Activated CD4-positive, CD25-positive, alpha-beta regulatory T cell treated with anti-CD3 and anti-CD28 coated beads, Interleukin-2, amount 50 U/mL, for 24 hours (primary cell): ENCODE results near the gene PTPN22.
A peak's percentile ranks its signal among the peaks of the same experiment; 100 is the strongest.

Experiments
- ATAC-seq, 2 donors: fragments of 150-1000 bp; cut with Tn5 transposase; one replicate each; pipeline ENCODE4 v1.10.0; 2021; ENCODE audit warnings: mild to moderate bottlenecking in 1 of 2, moderate library complexity in 1 of 2

PTPN22 gene

DNA sequence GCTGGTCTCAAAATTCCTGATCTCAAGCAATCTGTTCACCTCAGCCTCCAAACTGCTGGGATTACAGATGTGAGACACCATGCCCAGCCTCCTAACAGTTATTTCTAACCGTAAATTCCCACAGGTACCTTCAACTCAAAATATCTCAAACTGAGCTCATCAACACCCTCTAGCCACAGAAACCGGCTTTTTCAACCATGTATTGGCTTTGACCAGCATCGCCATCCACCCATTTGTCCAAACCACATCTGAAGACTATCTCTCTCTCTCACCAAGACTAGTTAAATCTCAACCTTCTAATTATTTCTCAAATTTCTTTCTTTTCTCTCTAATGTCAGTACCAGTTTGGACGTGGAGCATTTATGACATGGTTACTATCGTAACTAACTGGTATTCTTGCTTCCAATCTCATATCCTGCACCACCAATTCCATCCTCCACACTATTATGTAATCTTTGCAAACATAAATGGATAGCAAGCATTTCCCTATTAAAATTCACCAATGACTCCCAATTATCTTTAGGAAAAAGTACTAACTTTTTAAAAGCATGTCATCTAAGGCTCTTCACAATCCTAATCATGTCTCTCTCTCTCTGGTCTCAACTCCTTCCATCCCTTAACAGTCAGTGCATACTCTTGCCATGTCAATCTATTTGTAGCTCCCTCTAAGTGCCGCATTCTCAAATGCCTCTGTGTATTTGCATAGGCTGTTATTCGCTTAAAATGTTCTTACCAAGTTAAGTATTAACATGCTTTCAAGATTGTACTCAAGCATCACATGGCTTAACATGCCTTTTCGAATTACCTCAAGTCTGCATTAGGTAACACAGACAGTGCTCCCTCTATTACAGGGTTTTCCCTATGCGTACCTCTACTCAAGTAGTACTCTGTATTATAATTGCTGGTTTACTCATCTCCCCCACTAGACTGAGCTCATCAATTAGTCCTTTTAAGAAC lies 77.4 kb downstream of the PTPN22 start:
- no peak for ATAC-seq

DNA sequence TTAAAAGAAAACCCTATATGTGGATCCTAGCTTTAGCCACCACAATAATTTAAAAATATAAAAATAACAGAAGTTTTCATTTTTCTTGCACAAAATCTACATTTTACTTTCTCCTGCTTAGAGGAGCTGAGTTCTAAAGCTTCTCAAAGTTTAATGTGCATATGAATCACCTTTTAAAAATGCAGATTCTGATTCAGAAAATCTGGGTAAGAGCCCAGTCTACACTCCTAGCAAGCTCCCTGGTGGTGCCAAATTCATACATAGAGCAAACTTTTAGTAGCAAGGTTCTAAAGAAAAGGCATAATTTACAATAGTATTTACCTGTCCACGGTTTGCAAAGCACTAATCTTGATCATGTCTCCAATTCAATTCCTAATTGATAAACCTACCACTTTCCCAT lies 78.5 kb downstream of the PTPN22 start:
- no peak for ATAC-seq

GRCh38 chr1:113792471-113792870 lies 79.0 kb downstream of the PTPN22 start:
- no peak for ATAC-seq

DNA sequence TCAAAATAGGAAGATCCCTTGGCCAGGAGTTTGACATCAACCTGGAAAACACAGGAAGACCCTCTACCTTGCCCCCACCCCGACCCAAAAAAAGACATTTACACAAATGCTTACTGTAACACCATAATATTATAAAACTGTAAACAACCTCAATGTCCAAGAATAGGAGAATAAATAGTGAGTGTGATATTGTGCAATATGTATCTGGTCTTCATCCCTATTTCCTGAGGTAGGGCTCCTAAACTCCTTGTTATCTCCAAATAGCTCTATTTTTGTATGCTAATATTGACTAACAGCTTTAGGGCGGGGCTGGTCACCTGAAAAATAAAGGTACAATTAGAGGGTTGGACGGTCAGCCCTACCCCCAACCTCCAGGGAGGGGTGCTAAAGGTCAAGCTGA lies 82.7 kb downstream of the PTPN22 start:
- ATAC-seq = no peak

DNA sequence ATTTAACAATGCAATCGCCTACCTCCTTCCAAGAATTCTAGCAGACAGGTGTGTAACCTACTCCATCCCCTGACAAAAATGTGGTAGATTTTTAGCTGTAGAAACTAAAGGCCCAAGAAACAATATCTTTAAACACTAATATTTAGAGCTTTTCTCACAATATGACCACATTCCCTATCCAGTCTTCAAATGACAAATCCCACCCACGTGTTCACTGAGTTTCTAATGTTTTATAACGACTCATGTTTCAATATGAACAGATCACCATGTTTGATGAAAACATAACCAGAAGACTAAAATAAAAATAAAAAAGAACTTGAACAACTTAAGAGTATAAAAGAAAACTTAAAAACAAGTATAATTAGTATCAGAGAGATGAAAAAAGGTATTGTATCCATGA lies 83.8 kb downstream of the PTPN22 start:
- peak in 1 of 2 donors; percentile 11 for ATAC-seq

DNA sequence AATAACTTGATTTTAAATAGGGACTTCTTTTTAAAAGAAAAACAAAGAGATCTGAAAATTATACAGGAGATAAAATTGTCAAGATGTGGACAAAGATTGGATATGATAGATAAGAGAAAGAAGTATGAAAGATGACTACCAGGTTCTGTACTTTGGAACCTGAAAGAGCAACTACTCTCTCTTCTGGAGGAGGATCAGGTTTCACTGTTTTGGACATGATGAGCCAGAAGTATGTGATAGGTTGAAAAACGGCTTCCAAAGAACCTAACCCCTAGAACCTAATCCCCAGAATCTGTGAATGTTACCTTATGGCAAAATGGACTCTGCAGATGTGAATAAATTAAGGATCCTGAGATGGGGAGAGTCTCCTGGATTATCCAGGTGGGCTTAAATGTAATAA lies 85.4 kb downstream of the PTPN22 start:
- no peak for ATAC-seq

DNA sequence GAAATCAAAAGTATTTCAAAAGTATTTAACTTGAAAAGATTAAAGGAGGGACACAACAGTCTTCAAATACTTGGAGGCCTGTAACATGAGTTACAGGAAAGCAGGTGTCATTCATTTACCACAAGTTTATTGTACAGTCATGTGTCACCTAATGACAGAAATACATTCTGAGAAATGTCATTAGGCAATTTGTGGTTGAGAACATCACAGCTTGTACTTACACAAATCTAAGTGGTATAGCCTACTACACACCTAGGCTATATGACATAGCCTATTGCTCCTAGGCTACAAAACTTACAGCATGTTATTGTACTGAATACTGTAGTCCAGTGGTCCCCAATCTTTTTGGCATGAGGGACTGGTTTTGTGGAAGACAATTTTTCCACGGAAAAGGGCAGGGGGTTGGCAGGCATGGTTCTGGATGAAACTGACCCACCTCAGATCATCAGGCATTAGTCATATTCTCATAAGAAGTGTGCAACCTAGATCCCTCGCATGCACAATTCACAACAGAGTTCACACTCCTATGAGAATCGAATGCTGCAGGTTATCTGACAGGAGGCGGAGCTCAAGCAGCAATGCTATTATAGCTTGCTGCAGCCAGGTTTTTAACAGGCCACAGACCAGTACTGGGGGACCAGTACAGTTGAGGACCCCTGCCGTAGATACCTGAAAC lies 87.3 kb downstream of the PTPN22 start:
- peak; percentile 89 to 93 for ATAC-seq

DNA sequence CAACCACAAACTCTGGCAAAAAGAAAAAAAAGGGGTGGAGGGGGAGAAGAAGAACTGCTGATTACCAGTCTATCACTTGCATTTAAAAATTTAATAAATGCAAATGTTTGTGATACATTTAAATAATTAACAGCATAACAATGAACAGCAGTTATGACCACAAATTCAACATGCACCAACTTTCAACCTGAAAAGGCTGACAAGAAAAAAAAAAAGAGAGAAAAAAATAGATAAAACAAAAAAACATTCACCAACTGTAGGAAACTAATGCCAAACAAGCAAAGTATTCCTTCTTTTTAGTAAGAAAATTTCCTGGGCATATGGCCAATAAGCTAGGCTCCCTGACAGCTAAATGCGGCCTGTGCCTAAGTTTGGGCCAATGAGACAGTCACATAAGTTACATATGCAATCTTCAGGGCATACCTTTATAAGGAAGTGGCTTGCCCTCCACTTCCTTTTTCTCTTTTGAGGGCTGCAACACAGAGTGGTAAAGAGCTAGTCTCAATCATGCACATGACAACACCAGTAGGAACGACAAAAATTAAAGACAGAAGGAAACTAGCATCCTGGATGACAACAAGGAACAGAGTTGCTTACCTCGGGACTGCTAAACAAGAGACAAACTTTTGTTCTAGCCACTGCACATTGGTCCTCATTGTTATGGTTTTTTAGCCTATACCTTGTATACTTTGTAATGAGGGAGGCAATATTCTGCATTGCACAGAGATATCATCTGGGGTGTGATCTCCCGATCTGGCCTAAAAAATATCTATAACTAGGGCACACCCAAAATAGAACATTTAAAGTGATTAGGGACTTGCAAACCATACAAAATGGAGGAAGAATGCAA lies 88.0 kb downstream of the PTPN22 start:
- peak; percentile 62 to 72 for ATAC-seq

- ATAC-seq = no peak
Observed at GRCh38 chr1:113782406-113782805, 89.1 kb downstream of the PTPN22 start.

DNA sequence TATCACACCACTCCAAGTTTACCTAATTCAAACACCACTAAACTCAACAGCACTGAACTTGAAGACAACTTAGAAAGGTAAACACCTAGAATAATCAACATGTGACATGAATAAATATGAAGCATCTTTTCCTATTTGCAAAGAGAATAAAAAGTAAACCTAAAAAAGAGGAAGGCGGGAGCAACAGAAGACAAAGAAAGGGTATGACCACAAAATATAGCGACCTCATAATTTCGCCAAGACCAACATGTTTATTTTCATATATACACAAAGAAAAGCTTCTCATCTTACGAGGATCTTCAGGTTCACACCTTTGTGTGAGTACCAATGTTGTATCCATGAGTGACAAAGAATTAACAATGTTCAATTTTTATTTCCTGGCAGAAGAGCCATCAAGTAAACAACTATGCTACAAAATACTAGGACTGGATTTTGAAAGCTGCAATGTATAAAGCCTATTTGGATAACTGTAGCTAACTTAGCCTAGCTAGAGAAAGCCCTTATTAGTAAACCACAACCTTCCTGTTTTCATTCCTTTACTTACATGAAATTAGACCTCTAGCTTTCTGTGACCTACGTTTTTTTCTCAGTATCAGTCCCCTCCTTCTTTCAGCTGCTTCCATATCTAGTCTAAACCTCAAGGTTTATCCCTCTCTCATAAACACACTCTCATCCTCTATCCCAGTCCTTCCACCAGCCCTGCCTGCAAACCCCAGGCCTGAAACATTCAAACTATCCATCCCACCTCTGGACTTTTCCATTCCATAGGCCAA lies 91.0 kb downstream of the PTPN22 start:
- no peak for ATAC-seq

GRCh38 chr1:113779542-113779941 lies 92.0 kb downstream of the PTPN22 start:
- no peak for ATAC-seq

GRCh38 chr1:113777561-113777960 lies 94.0 kb downstream of the PTPN22 start:
- no peak for ATAC-seq

GRCh38 chr1:113770031-113770430 lies 101.5 kb downstream of the PTPN22 start:
- no peak for ATAC-seq

GRCh38 chr1:113769601-113769970 lies 101.9 kb downstream of the PTPN22 start:
- no peak for ATAC-seq

GRCh38 chr1:113768916-113769600 lies 102.5 kb downstream of the PTPN22 start:
- no peak for ATAC-seq

GRCh38 chr1:113765306-113766230 lies 105.9 kb downstream of the PTPN22 start:
- ATAC-seq = no peak
